Right cardiac atrium (tissue), 5 donors: Measurements from ENCODE around the gene LARGE2. TPM values are rescaled to one million over a fixed set of nuclear protein-coding genes. Genes with fewer than 3 reads are reported as not detected.

Experiments used
- ATAC-seq, 2 donors: fragments of 200-7000 bp; cut with Tn5 transposase; one replicate each; pipeline versions ENCODE4 v1.8.0 to v1.9.1; 2020; ENCODE audit warnings: moderate library complexity in 2 of 2, mild to moderate bottlenecking in 1 of 2
- DNase-seq, 3 donors: peaks; one replicate each; pipeline ENCODE4 v3.0.0-alpha.2; 2020
- H3K27ac ChIP-seq: one replicate; pipeline ENCODE4 v1.5.1; 2013; ENCODE audit warnings: mild to moderate bottlenecking, low read length, control low read depth, moderate library complexity
- H3K27me3 ChIP-seq: one replicate; pipeline ENCODE4 v1.6.1; 2013; ENCODE audit not compliant: control insufficient read depth, insufficient read depth
- H3K4me1 ChIP-seq: one replicate; pipeline ENCODE4 v1.6.1; 2013; ENCODE audit warnings: low read length; ENCODE audit not compliant: control insufficient read depth, insufficient read depth
- H3K4me3 ChIP-seq: one replicate; pipeline ENCODE4 v1.5.1; 2013; ENCODE audit warnings: low read length, control low read depth
- H3K9me3 ChIP-seq: one replicate; pipeline ENCODE4 v1.6.1; 2013; ENCODE audit warnings: low read length; ENCODE audit not compliant: control insufficient read depth
- WGBS: extraction: QIAGEN DNeasy Blood & Tissue Kit; methylation state at CpG from one replicate; pipeline ENCODE4 v1.1.7; 2013; 5-methylcytosine and 5-hydroxymethylcytosine counted together
- intact Hi-C, 4 donors: fragments of 100-400 bp; cut with DNase I; formaldehyde crosslinking; loops; one replicate each; pipeline versions ENCODE4 v1.11.0 to v1.14.0; 2022 to 2023
- polyA plus RNA-seq: library from polyadenylated mRNA; stranded (reverse); fragments of 200-250 nt; gene quantifications from one replicate; pipeline ENCODE4 v1.2.3, GENCODE V29; 2013
- total RNA-seq, 4 donors: library from RNA; stranded (reverse); fragmentation: NEBNext Ultra II Directional; extraction: Animal tissue kit (Norgen Biotek cat#: 25700); gene quantifications; one replicate each; pipeline ENCODE4 v1.2.1, GENCODE V29; 2021
- donor health status: healthy with polysubstance abuse.
- donor health status: DM: no; HTN: yes; CAD: no.
- donor health status: DM: no; HTN: no; CAD: no.
- donor health status: DM: no; HTN: yes; CAD: no; lungs with severe emphysema.
- donor health status: DM: yes; HTN: yes; CAD: no.

LARGE2 gene
- total and polyA plus RNA-seq, 5 donors, result 0.18 to 0.48 (median 0.26) TPM; not detected in 1

- ATAC-seq (peak in 1 of 2 donors; percentile 3), DNase-seq (no peak)
- 66% methylated on average over 19 of the region's 19 CpGs for WGBS
- intact Hi-C loops, result no loop called here
- Histone ChIP-seq H3K4me3 (no peak overlapping the region), H3K4me1 (peaks cover under 1% of the 10 kb centered on the region), H3K27ac (no peak overlapping the region), H3K9me3 (no peaks in the 10 kb centered on the region), H3K27me3 (no peaks in the 10 kb centered on the region)
Observed at GRCh38 chr11:45906096-45906682, 16.3 kb upstream of the LARGE2 start.

GRCh38 chr11:45906965-45907611, 15.4 kb upstream of the LARGE2 start, which contains the start of gene FREY1:
Gene FREY1 (minus strand): TSS chr11:45907271. CDS start chr11:45907245, 26 bp downstream.
- WGBS, result 70% methylated on average over 18 of the region's 18 CpGs
- Histone ChIP-seq H3K27me3 (no peaks in the 10 kb centered on the region), H3K4me1 (no peaks in the 10 kb centered on the region), H3K9me3 (no peaks in the 10 kb centered on the region), H3K4me3 (no peak within 1 kb of the TSS), H3K27ac (no peak within 1 kb of the TSS)
- intact Hi-C loops, result no loop called here
- peak in 1 of 2 donors; percentile 4 for ATAC-seq
- no peak for DNase-seq

DNA sequence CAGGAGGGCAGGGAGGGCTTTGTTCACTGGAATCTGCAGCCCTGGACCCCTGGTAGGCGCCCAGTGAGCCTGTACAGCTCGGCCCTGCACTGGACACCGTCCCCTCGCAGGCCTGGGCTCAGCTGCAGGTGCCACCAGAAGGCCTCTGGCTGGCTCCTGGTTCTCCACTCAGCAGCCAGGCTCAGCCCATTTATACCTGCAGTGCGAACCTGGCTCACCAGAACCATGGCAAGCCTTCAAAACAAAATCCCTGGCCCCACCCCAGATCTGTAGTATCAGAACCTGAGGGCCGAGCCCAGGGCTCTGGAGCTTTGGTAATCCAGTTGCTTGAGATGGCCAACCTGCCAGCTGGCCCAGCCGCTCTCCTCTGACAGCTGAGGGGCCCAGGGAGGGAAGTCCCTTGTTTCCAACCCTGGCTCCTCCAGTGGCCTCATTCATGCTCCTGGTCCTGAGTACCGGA, 14.5 kb upstream of the LARGE2 start:
- peak in 2 of 3 donors; percentile 53 to 70 for DNase-seq

GRCh38 chr11:45909594-45910475, 12.6 kb upstream of the LARGE2 start:
- ATAC-seq (no peak), DNase-seq (no peak)
- no peaks in the 10 kb centered on the region for H3K27me3 ChIP-seq
- H3K4me3 ChIP-seq, result no peak overlapping the region
- intact Hi-C loops, result no loop called here
- H3K27ac ChIP-seq, result no peak overlapping the region
- no peaks in the 10 kb centered on the region for H3K4me1 ChIP-seq
- no peaks in the 10 kb centered on the region for H3K9me3 ChIP-seq
- WGBS, result 91% methylated on average over 32 of the region's 32 CpGs

More for the DNA sequence above, 14.5 kb upstream of the LARGE2 start:
- peak in 1 of 2 donors; percentile 4 for ATAC-seq
- H3K4me3 ChIP-seq, result no peak overlapping the region
- no peaks in the 10 kb centered on the region for H3K9me3 ChIP-seq
- H3K27me3 ChIP-seq, result no peaks in the 10 kb centered on the region
- no peak overlapping the region for H3K27ac ChIP-seq
- no peaks in the 10 kb centered on the region for H3K4me1 ChIP-seq
- WGBS, result 67% methylated on average over 8 of the region's 8 CpGs
- intact Hi-C loops, result no loop called here

DNA sequence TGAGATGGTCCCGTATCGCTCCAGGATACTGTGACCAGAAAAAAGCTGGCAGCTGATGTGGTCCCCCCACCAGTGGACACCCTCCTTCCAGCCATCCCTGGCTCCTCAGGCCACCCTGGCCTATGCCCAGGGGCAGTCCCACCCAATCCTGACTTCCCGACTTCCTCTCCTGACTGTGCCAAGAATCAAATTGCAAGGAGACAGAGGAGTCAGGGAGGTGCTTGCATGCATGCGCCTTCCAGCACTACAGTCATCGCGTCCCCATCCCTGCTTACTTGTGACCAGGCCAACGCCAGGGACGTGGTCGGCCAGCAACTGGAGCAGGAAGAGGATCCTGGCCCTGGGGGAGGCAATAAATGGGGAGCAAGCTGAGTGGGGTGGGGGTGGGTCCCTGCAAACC, 11.8 kb upstream of the LARGE2 start:
- intact Hi-C loops, result no loop called here
- Histone ChIP-seq H3K4me3 (no peak overlapping the region), H3K27ac (no peak overlapping the region), H3K9me3 (no peaks in the 10 kb centered on the region), H3K27me3 (no peaks in the 10 kb centered on the region), H3K4me1 (no peaks in the 10 kb centered on the region)
- WGBS, result 83% methylated on average over 9 of the region's 9 CpGs
- ATAC-seq (no peak), DNase-seq (no peak)

GRCh38 chr11:45913514-45913913, 8.9 kb upstream of the LARGE2 start:
- DNase-seq, result peak in 1 of 3 donors; percentile 60
- Histone ChIP-seq H3K4me1 (no peaks in the 10 kb centered on the region), H3K27ac (no peak overlapping the region), H3K9me3 (no peaks in the 10 kb centered on the region), H3K4me3 (no peak overlapping the region), H3K27me3 (no peaks in the 10 kb centered on the region)
- ATAC-seq, result no peak
- intact Hi-C loops, result no loop called here
- 94% methylated on average over 19 of the region's 19 CpGs for WGBS

- intact Hi-C loops, result no loop called here
Observed at GRCh38 chr11:45913942-45914635, 8.4 kb upstream of the LARGE2 start.

GRCh38 chr11:45915446-45915845, 7.0 kb upstream of the LARGE2 start:
- 80% methylated on average over 13 of the region's 13 CpGs for WGBS
- no peaks in the 10 kb centered on the region for H3K27me3 ChIP-seq
- DNase-seq (peak in 2 of 3 donors; percentile 22 to 44), ATAC-seq (no peak)
- no peaks in the 10 kb centered on the region for H3K4me1 ChIP-seq
- intact Hi-C loops, result no loop called here
- H3K4me3 ChIP-seq, result no peak overlapping the region
- no peaks in the 10 kb centered on the region for H3K9me3 ChIP-seq
- H3K27ac ChIP-seq, result no peak overlapping the region

More at GRCh38 chr11:45913942-45914635, 8.4 kb upstream of the LARGE2 start:
- peak in 1 of 3 donors; percentile 42 for DNase-seq
- no peaks in the 10 kb centered on the region for H3K9me3 ChIP-seq
- no peak for ATAC-seq
- WGBS, result 89% methylated on average over 22 of the region's 22 CpGs
- no peaks in the 10 kb centered on the region for H3K4me1 ChIP-seq
- H3K27ac ChIP-seq, result no peak overlapping the region
- no peaks in the 10 kb centered on the region for H3K27me3 ChIP-seq
- H3K4me3 ChIP-seq, result no peak overlapping the region

GRCh38 chr11:45917286-45917622, 5.2 kb upstream of the LARGE2 start:
- H3K4me1 ChIP-seq, result no peaks in the 10 kb centered on the region
- no peaks in the 10 kb centered on the region for H3K27me3 ChIP-seq
- ATAC-seq (no peak), DNase-seq (peak in 1 of 3 donors; percentile 71)
- peak overlapping the region; percentile 88 for H3K27ac ChIP-seq
- WGBS, result 4% methylated on average over 16 of the region's 16 CpGs
- intact Hi-C loops, result no loop called here
- H3K4me3 ChIP-seq, result peak overlapping the region; percentile 95
- no peaks in the 10 kb centered on the region for H3K9me3 ChIP-seq

DNA sequence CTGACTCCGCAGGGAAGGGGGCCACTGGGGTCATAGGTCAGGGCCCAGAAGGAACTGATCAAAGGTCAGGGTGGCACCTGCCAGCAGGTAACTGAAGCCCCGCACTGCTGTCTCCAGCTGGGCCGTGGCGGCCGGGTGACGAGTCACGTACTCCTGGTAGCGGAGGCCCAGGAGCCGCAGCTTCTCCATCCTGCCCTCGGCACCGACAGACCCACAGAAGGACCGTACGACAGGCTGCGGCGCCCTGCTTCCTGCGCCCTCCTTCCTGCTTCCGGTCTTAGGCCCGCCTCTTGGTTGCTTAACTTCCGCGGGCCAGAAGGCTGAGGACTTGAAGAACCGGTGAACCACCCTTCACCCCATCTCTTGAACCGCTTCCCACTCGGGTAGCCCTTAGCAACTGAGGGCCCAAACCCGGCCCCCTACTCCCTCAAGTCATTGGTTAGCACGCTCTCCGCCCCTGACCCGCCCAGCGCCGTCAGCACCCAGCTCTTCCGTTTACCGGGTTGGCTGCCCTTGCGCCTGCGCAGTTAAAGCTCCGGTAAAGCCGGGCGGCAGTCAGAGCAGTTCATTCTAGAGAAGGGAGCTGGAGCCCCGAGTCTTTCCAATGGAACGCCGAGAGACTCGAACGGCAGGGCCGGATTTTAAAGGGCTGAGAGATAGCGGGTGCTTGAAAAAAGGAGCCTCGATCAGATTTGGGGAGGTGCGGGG, 4.7 kb upstream of the LARGE2 start, which contains the start of gene PEX16:
Gene PEX16, minus strand, starts transcription at position 255 of the 708 bp plus-strand sequence. Its CDS starts 66 bp downstream, at position 189.
- DNase-seq (peak; percentile 99), ATAC-seq (peak; percentile 95 to 96)
- H3K4me3 ChIP-seq, result peak within 1 kb of the TSS; percentile 95
- H3K27me3 ChIP-seq, result no peaks in the 10 kb centered on the region
- intact Hi-C loops, result no loop called here
- no peaks in the 10 kb centered on the region for H3K4me1 ChIP-seq
- no peaks in the 10 kb centered on the region for H3K9me3 ChIP-seq
- under 1% methylated on average over 45 of the region's 45 CpGs for WGBS
- H3K27ac ChIP-seq, result peak within 1 kb of the TSS; percentile 88
